H1 (cell line): ENCODE measurements around the gene FAM181A. TPM values are rescaled to one million over a fixed set of nuclear protein-coding genes. Genes with fewer than 3 reads are reported as not detected.

Source experiments
- CTCF ChIA-PET: fragments of 300-600 bp; sonication (Branson Sonifier 250); formaldehyde crosslinking; loops from one replicate; lab custom pipeline; 2021; ENCODE audit not compliant: partially characterized antibody; lab: Charles Lee
- POLR2A ChIA-PET: fragments of 300-600 bp; sonication (Branson Sonifier 250); formaldehyde crosslinking; loops from one replicate; lab custom pipeline; 2021; ENCODE audit warnings: inconsistent platforms; ENCODE audit not compliant: partially characterized antibody; lab: Charles Lee
- DNase-seq, 2 experiments: peaks; one replicate each; pipeline versions ENCODE4 v3.0.0 to v3.0.0-alpha.2; 2010 to 2022; ENCODE audit warnings: low spot score in 2 of 2, low read depth in 1 of 2, mixed read lengths in 1 of 2
- FAIRE-seq: peaks from 2 replicates; lab custom pipeline; 2011; peaks lifted over from hg19 to GRCh38; lab: Jason Lieb, UNC
- H2AFZ ChIP-seq: 2 replicates; pipeline ENCODE4 v1.8.1; 2012; ENCODE audit warnings: low read length, inconsistent platforms
- H2AK5ac ChIP-seq: 2 replicates; pipeline ENCODE4 v1.6.1; 2013; ENCODE audit warnings: low read depth, low read length
- H2BK120ac ChIP-seq: replicated peaks from 2 replicates; pipeline ENCODE3; 2013; ENCODE audit warnings: low read depth, low read length, inconsistent platforms
- H2BK12ac ChIP-seq: 2 replicates; pipeline ENCODE4 v1.6.1; 2013; ENCODE audit warnings: low read depth, low read length
- H2BK15ac ChIP-seq: 2 replicates; pipeline ENCODE4 v1.6.1; 2013; ENCODE audit warnings: low read length
- H2BK20ac ChIP-seq: 2 replicates; pipeline ENCODE4 v1.6.1; 2013; ENCODE audit warnings: low read length
- H2BK5ac ChIP-seq: 2 replicates; pipeline ENCODE4 v1.6.1; 2013; ENCODE audit warnings: low read depth, low read length
- H3K14ac ChIP-seq: 2 replicates; pipeline ENCODE4 v1.6.1; 2013; ENCODE audit warnings: inconsistent platforms; ENCODE audit not compliant: insufficient read length
- H3K18ac ChIP-seq: 2 replicates; pipeline ENCODE4 v1.6.1; 2013; ENCODE audit warnings: low read length; ENCODE audit errors: extremely low read depth
- H3K23ac ChIP-seq: 2 replicates; pipeline ENCODE4 v1.6.1; 2013; ENCODE audit warnings: inconsistent platforms; ENCODE audit not compliant: insufficient read length
- H3K23me2 ChIP-seq: 2 replicates; pipeline ENCODE4 v1.6.1; 2013; ENCODE audit warnings: low read depth, low read length
- H3K27ac ChIP-seq: 2 replicates; pipeline ENCODE4 v1.6.1; 2011; ENCODE audit warnings: low read depth, low read length, inconsistent platforms
- H3K27me3 ChIP-seq, 4 experiments: replicated peaks in 1 of 4; 1 replicate in 1 of 4; 2 replicates in 3 of 4; pipeline versions ENCODE4 v1.6.1 to v1.8.1; 2011 to 2013; ENCODE audit warnings: low read length in 3 of 4, mild to moderate bottlenecking in 3 of 4, inconsistent platforms in 2 of 4, mixed read lengths in 2 of 4, moderate library complexity in 1 of 4; ENCODE audit not compliant: control insufficient read depth in 3 of 4, insufficient read depth in 3 of 4; ENCODE audit errors: extremely low read depth in 1 of 4
- H3K36me3 ChIP-seq, 4 experiments: 2 replicates each; pipeline versions ENCODE4 v1.6.1 to v1.8.1; 2011 to 2013; ENCODE audit warnings: mild to moderate bottlenecking in 4 of 4, low read length in 3 of 4, moderate library complexity in 2 of 4, control low read depth in 1 of 4, inconsistent platforms in 1 of 4; ENCODE audit not compliant: insufficient read depth in 4 of 4, control insufficient read depth in 2 of 4
- H3K4ac ChIP-seq: replicated peaks from 2 replicates; pipeline ENCODE3; 2013; ENCODE audit warnings: low read length, low read depth, mixed read lengths, inconsistent platforms; ENCODE audit not compliant: insufficient read length
- H3K4me1 ChIP-seq, 4 experiments: replicated peaks in 1 of 4; 1 replicate in 1 of 4; 2 replicates in 3 of 4; pipeline versions ENCODE4 v1.6.1 to v1.8.1; 2011 to 2013; ENCODE audit warnings: low read length in 3 of 4, inconsistent platforms in 2 of 4, mixed read lengths in 1 of 4; ENCODE audit not compliant: insufficient read depth in 4 of 4, control insufficient read depth in 3 of 4
- H3K4me2 ChIP-seq, 2 experiments: 2 replicates each; pipeline versions ENCODE4 v1.6.1 to v1.8.1; 2011 to 2013; ENCODE audit warnings: low read depth in 2 of 2, low read length in 2 of 2, control low read depth in 1 of 2, inconsistent platforms in 1 of 2, mild to moderate bottlenecking in 1 of 2; ENCODE audit not compliant: insufficient read depth in 1 of 2
- H3K4me3 ChIP-seq, 4 experiments: fragments of 200-600, 300-600 bp in 1 of 4; sonication (generic), shearing (Covaris generic), sonication (Bioruptor Twin) in 1 of 4; 2 replicates each; pipeline versions ENCODE4 v1.5.1 to v1.8.1; 2011 to 2016; ENCODE audit warnings: low read length in 4 of 4, low read depth in 3 of 4, control low read depth in 2 of 4, inconsistent platforms in 2 of 4, mild to moderate bottlenecking in 2 of 4, mixed read lengths in 1 of 4, moderate library complexity in 1 of 4; ENCODE audit not compliant: insufficient read depth in 2 of 4; ENCODE audit errors: extremely low read depth in 1 of 4
- H3K56ac ChIP-seq: replicated peaks from 2 replicates; pipeline ENCODE3; 2013; ENCODE audit warnings: low read depth, mild to moderate bottlenecking, mixed read lengths, low read length, inconsistent platforms; ENCODE audit not compliant: insufficient read length
- H3K79me1 ChIP-seq: 2 replicates; pipeline ENCODE4 v1.6.1; 2013; ENCODE audit warnings: low read depth, low read length, control low read depth
- H3K79me2 ChIP-seq, 2 experiments: 2 replicates each; pipeline versions ENCODE4 v1.6.1 to v1.8.1; 2012 to 2013; ENCODE audit warnings: low read length in 2 of 2, mild to moderate bottlenecking in 2 of 2, inconsistent platforms in 1 of 2; ENCODE audit not compliant: insufficient read depth in 2 of 2, control insufficient read depth in 1 of 2
- H3K9ac ChIP-seq, 4 experiments: replicated peaks in 1 of 4; 1 replicate in 1 of 4; 2 replicates in 3 of 4; pipeline versions ENCODE4 v1.6.1 to v1.8.1; 2011 to 2013; ENCODE audit warnings: low read depth in 3 of 4, low read length in 3 of 4, control low read depth in 2 of 4, mild to moderate bottlenecking in 2 of 4, moderate library complexity in 2 of 4, inconsistent platforms in 1 of 4; ENCODE audit errors: extremely low read depth in 1 of 4
- H3K9me3 ChIP-seq, 2 experiments: 2 replicates each; pipeline versions ENCODE4 v1.6.1 to v1.8.1; 2012 to 2013; ENCODE audit warnings: mild to moderate bottlenecking in 2 of 2, moderate library complexity in 2 of 2, control low read depth in 1 of 2, inconsistent platforms in 1 of 2, low read depth in 1 of 2, low read length in 1 of 2, mixed read lengths in 1 of 2; ENCODE audit not compliant: insufficient read depth in 2 of 2
- H4K20me1 ChIP-seq, 2 experiments: replicated peaks in 1 of 2; 2 replicates each; pipeline versions ENCODE3 to v1.8.1; 2011 to 2013; ENCODE audit warnings: inconsistent platforms in 2 of 2, low read length in 2 of 2, mild to moderate bottlenecking in 1 of 2; ENCODE audit not compliant: insufficient read depth in 2 of 2, control insufficient read depth in 1 of 2
- H4K5ac ChIP-seq: 2 replicates; pipeline ENCODE4 v1.6.1; 2013; ENCODE audit warnings: low read length, low read depth, mixed read lengths, inconsistent platforms; ENCODE audit not compliant: insufficient read length
- H4K8ac ChIP-seq: 2 replicates; pipeline ENCODE4 v1.8.0; 2013; ENCODE audit warnings: mild to moderate bottlenecking, moderate library complexity, low read length, inconsistent platforms; ENCODE audit not compliant: insufficient read depth; ENCODE audit errors: extremely low read depth
- H4K91ac ChIP-seq: replicated peaks from 2 replicates; pipeline ENCODE3; 2013; ENCODE audit warnings: low read length, mixed read lengths, inconsistent platforms; ENCODE audit not compliant: insufficient read length
- ASH2L ChIP-seq: fragments of 200-600, 300-600 bp; sonication (generic); IDR thresholded peaks from one replicate; pipeline ENCODE4 v1.7.1; 2017; ENCODE audit warnings: low read length
- CBX8 ChIP-seq: fragments of 300-800, 300-1000 bp; sonication (generic); IDR thresholded peaks from 2 replicates; pipeline ENCODE4 v1.7.1; 2016; ENCODE audit warnings: low read depth, low read length, borderline replicate concordance
- HDAC6 ChIP-seq: IDR thresholded peaks from one replicate; pipeline ENCODE4 v1.7.1; 2012; ENCODE audit warnings: low read depth, mild to moderate bottlenecking, inconsistent platforms, low read length, moderate library complexity
- SIX5 ChIP-seq: IDR thresholded peaks from 2 replicates; pipeline ENCODE4 v1.6.1; 2011; ENCODE audit warnings: mild to moderate bottlenecking, low read depth, low read length
- TAF1 ChIP-seq: IDR thresholded peaks from 2 replicates; pipeline ENCODE4 v1.6.1; 2011; ENCODE audit warnings: mild to moderate bottlenecking, low read depth, low read length
- WGBS, 2 experiments: shearing (Covaris generic) in 1 of 2; methylation state at CpG; one replicate each; pipeline versions ENCODE4 v1.1.6 to v1.1.7; 2013 to 2015; ENCODE audit warnings: low lambda C conversion rate in 2 of 2, mixed read lengths in 2 of 2, inconsistent platforms in 1 of 2, low coverage in 1 of 2, missing lambda C conversion rate in 1 of 2; ENCODE audit not compliant: insufficient replicate concordance in 2 of 2, insufficient coverage in 1 of 2, insufficient read length in 1 of 2; ENCODE audit errors: extremely low coverage in 1 of 2, missing lambda C conversion rate in 1 of 2; 5-methylcytosine and 5-hydroxymethylcytosine counted together
- polyA plus RNA-seq, 7 experiments: library from polyadenylated mRNA; depleted of rRNA in 3 of 7; stranded (reverse) in 5 of 7; unstranded in 2 of 7; fragments of >200 nt in 5 of 7; fragments of 200-250 nt in 2 of 7; gene quantifications; 1 replicate in 5 of 7; 2 replicates in 1 of 7; 4 replicates in 1 of 7; pipeline versions ENCODE4 v1.2.1 to v1.2.3, GENCODE V29; 2011 to 2013; ENCODE audit warnings: missing spikeins in 2 of 7, mixed read lengths in 2 of 7
- total RNA-seq: library from RNA; stranded (reverse); fragmentation: NEBNext Ultra II Directional; extraction: Animal tissue kit (Norgen Biotek cat#: 25700); gene quantifications from 2 replicates; pipeline ENCODE4 v1.2.1, GENCODE V29; 2021
- TF ChIP-seq, protein P1 (sequence below): IDR thresholded peaks from 2 replicates; pipeline ENCODE4 v1.6.1; 2012; ENCODE audit warnings: inconsistent platforms

FAM181A gene
- total and polyA plus RNA-seq, 2 of the 8 experiments (the other 6 are each of a cell fraction or from before 2014, with no cell fraction given) = not detected

DNA sequence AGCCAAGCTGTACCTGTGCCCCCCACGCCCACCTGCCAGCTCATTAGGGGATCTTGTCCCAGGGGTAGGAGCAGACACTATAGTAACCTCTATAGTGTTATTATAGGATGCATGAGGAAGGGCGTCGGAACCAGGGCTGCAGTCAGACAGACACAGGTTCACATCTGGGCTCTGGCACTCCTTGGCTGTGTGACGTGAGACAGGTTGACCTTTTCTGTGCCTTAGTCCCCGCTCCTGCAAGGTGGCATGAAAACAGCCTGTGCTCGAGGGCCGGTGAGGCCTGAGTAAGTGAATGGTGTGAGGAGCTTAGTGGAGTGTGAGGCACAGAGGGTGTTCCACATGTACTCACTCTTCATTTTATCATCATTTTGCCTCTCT, 30.2 kb downstream of the FAM181A start:
- no peak for TF ChIP-seq SIX5
- no peak for TF ChIP-seq TAF1
- no peak for TF ChIP-seq HDAC6
- TF ChIP-seq ASH2L = no peak
- TF ChIP-seq, protein P1, sequence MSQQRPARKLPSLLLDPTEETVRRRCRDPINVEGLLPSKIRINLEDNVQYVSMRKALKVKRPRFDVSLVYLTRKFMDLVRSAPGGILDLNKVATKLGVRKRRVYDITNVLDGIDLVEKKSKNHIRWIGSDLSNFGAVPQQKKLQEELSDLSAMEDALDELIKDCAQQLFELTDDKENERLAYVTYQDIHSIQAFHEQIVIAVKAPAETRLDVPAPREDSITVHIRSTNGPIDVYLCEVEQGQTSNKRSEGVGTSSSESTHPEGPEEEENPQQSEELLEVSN = no peak
- TF ChIP-seq CBX8 = no peak

More for the DNA sequence above, 30.2 kb downstream of the FAM181A start:
- no peak overlapping the region for H3K9ac ChIP-seq
- H3K56ac ChIP-seq = no peak overlapping the region
- no peaks in the 10 kb centered on the region for H3K79me2 ChIP-seq
- H4K91ac ChIP-seq = no peak overlapping the region
- H3K23ac ChIP-seq = no peak overlapping the region
- H2BK15ac ChIP-seq = 0 out of 2 replicates have a peak overlapping the region, but pooled peaks have one; percentile 36
- H2BK12ac ChIP-seq = peak overlapping the region; percentile 5; the same call in 1 of the 2 replicates
- no peak overlapping the region for H2BK20ac ChIP-seq
- no peak overlapping the region for H3K4me2 ChIP-seq
- H2BK5ac ChIP-seq = peak overlapping the region; percentile 28; the same call in 1 of the 2 replicates
- no peak overlapping the region for H3K18ac ChIP-seq
- H3K14ac ChIP-seq = no peak overlapping the region
- H4K20me1 ChIP-seq = no peaks in the 10 kb centered on the region
- POLR2A ChIA-PET = no interaction called here
- no peak overlapping the region for H4K5ac ChIP-seq
- H3K23me2 ChIP-seq = no peaks in the 10 kb centered on the region
- no peak for DNase-seq
- FAIRE-seq = no peak
- H3K36me3 ChIP-seq = no peaks in the 10 kb centered on the region
- no peak overlapping the region for H4K8ac ChIP-seq
- H3K4ac ChIP-seq = no peak overlapping the region
- no peaks in the 10 kb centered on the region for H3K27me3 ChIP-seq
- no peak overlapping the region for H2BK120ac ChIP-seq
- H2AK5ac ChIP-seq = no peak overlapping the region
- H2AFZ ChIP-seq = no peak overlapping the region
- peaks cover 0 to 17% (median 10%) of the 10 kb centered on the region in 4 experiments; a peak in 5 of 7 replicates for H3K4me1 ChIP-seq
- no peaks in the 10 kb centered on the region for H3K79me1 ChIP-seq
- CTCF ChIA-PET = interaction anchor here (1.2 to 8.1 kb wide), 6 partner anchors 15 to 47 kb away, joined by 3 to 57 read pairs (median 6); partner anchors contain the start of genes ASB2 and CCDC197
- H3K27ac ChIP-seq = no peak overlapping the region
- 80% methylated on average over 7 of the region's 7 CpGs; no CpG with 5 or more reads in 1 of the 2 experiments for WGBS, 2 experiments
- no peaks in the 10 kb centered on the region for H3K9me3 ChIP-seq
- H3K4me3 ChIP-seq = no peak overlapping the region
